GM21528 (cell line): ENCODE data around the gene SPATA31D1.
"Not testable (repeated sequence)": the region's sequence is repeated elsewhere in the genome, so short reads cannot be mapped to it uniquely, and the experiment has no call there.

Source experiments
- ATAC-seq: cut with Tn5 transposase; IDR thresholded peaks from one replicate; pipeline ENCODE4 v1.9.1; 2021; ENCODE audit warnings: mild to moderate bottlenecking, moderate library complexity; ENCODE audit not compliant: unreplicated experiment, low FRiP score

Gene SPATA31D1

GRCh38 chr9:81988472-81988871, at the start of gene SPATA31D1:
Gene SPATA31D1, plus strand, starts transcription at chr9:81988772. Its CDS starts 47 bp downstream, at chr9:81988819.
- not testable (repeated sequence) for ATAC-seq

GRCh38 chr9:81943393-81943792, 45.2 kb upstream of the SPATA31D1 start, which contains the start of gene SPATA31D3:
Gene SPATA31D3, plus strand, starts transcription at chr9:81943500. Its CDS starts 86 bp downstream, at chr9:81943586.
- not testable (repeated sequence) for ATAC-seq

- ATAC-seq, result not testable (repeated sequence)
Measured at GRCh38 chr9:81948650-81949049, 39.9 kb upstream of the SPATA31D1 start.

GRCh38 chr9:81953096-81953495, 35.5 kb upstream of the SPATA31D1 start:
- ATAC-seq, result no peak

- no peak for ATAC-seq
Measured at GRCh38 chr9:81955625-81956024, 32.9 kb upstream of the SPATA31D1 start.

- ATAC-seq, result no peak
Measured at GRCh38 chr9:81964218-81965171, 24.1 kb upstream of the SPATA31D1 start.

- ATAC-seq, result no peak
Measured at GRCh38 chr9:81968026-81968425, 20.5 kb upstream of the SPATA31D1 start.

- no peak for ATAC-seq
Measured at GRCh38 chr9:81969971-81970370, 18.6 kb upstream of the SPATA31D1 start.

- no peak for ATAC-seq
Measured at GRCh38 chr9:81971727-81972126, 16.8 kb upstream of the SPATA31D1 start.

- no peak for ATAC-seq
Measured at GRCh38 chr9:81974764-81975163, 13.8 kb upstream of the SPATA31D1 start.

- ATAC-seq, result no peak
Measured at GRCh38 chr9:81976351-81976750, 12.2 kb upstream of the SPATA31D1 start.

GRCh38 chr9:81979196-81979595, 9.4 kb upstream of the SPATA31D1 start:
- no peak for ATAC-seq

- ATAC-seq, result no peak
Measured at GRCh38 chr9:81980568-81980967, 8.0 kb upstream of the SPATA31D1 start.

- no peak for ATAC-seq
Measured at GRCh38 chr9:81981883-81982282, 6.7 kb upstream of the SPATA31D1 start.

- no peak for ATAC-seq
Measured at GRCh38 chr9:81984928-81985327, 3.6 kb upstream of the SPATA31D1 start.

- ATAC-seq, result no peak
Measured at GRCh38 chr9:81986051-81986450, 2.5 kb upstream of the SPATA31D1 start.

- ATAC-seq, result no peak
Measured at GRCh38 chr9:81989700-81990099, 1.1 kb downstream of the SPATA31D1 start.

GRCh38 chr9:81993656-81994055, 5.1 kb downstream of the SPATA31D1 start:
- ATAC-seq, result no peak

- no peak for ATAC-seq
Measured at GRCh38 chr9:81999806-82000205, 11.2 kb downstream of the SPATA31D1 start.

GRCh38 chr9:82010711-82011110, 22.1 kb downstream of the SPATA31D1 start:
- no peak for ATAC-seq

- ATAC-seq, result no peak
Measured at GRCh38 chr9:82011133-82011532, 22.6 kb downstream of the SPATA31D1 start.

- ATAC-seq, result no peak
Measured at GRCh38 chr9:82012276-82012675, 23.7 kb downstream of the SPATA31D1 start.
